WERI-Rb-1 (cell line): ENCODE measurements around the gene PSG1.
"Not testable (repeated sequence)": the region's sequence is repeated elsewhere in the genome, so short reads cannot be mapped to it uniquely, and the experiment has no call there.

Experiments used
- DNase-seq: peaks from one replicate; pipeline ENCODE4 v3.0.0-alpha.2; 2020
- H3K27ac ChIP-seq: fragments of 250-450 bp; sonication (Bioruptor Pico); 2 replicates; pipeline ENCODE4 v1.5.1; 2020; ENCODE audit warnings: mild to moderate bottlenecking, moderate library complexity
- H3K27me3 ChIP-seq: fragments of 250-450 bp; sonication (Bioruptor Pico); 2 replicates; pipeline ENCODE4 v1.5.1; 2021; ENCODE audit warnings: mild to moderate bottlenecking, low read depth, moderate library complexity; ENCODE audit not compliant: insufficient read depth, severe bottlenecking
- H3K36me3 ChIP-seq: fragments of 250-450 bp; sonication (Bioruptor Pico); 2 replicates; pipeline ENCODE4 v1.5.1; 2020; ENCODE audit warnings: mild to moderate bottlenecking, moderate library complexity
- H3K4me3 ChIP-seq: 2 replicates; pipeline ENCODE4 v1.5.1; 2011; ENCODE audit warnings: low read depth, mild to moderate bottlenecking, control low read depth, low read length
- H3K9me3 ChIP-seq: fragments of 250-450 bp; sonication (Bioruptor Pico); 2 replicates; pipeline ENCODE4 v1.5.1; 2021; ENCODE audit warnings: mild to moderate bottlenecking, moderate library complexity; ENCODE audit not compliant: severe bottlenecking
- CTCF ChIP-seq: IDR thresholded peaks from 2 replicates; pipeline ENCODE4 v1.5.1; 2011; ENCODE audit warnings: low read depth, mild to moderate bottlenecking, control low read depth, inconsistent platforms, low read length

PSG1 gene

DNA sequence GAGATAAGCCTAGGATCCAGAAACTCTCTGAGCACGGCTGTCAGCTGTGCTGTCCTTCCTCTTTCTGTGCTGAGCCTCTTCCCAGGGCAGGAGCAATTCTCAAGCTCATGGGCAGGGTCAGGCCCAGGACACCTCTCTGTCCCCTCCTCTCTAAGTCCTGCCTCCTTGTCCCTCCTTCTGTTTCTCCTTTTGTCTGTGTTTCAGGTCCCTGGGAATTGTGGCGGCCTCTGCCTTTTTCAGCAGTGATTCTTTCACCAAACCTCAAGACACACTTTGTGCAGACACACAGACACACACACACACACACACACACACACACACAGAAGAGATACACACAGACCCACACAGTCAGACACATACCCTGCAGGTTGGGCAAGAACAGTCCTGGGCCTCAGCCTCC lies at the start of gene PSG1:
Gene PSG1, minus strand, starts transcription at position 101 of the 400 bp plus-strand sequence. CDS start 132 bp downstream, outside the sequence.
- no peak within 1 kb of the TSS for H3K27ac ChIP-seq
- H3K27me3 ChIP-seq = peaks cover 31% of the 10 kb centered on the region
- H3K4me3 ChIP-seq = no peak within 1 kb of the TSS
- no peak for TF ChIP-seq CTCF
- H3K36me3 ChIP-seq = no peaks in the 10 kb centered on the region
- H3K9me3 ChIP-seq = no peaks in the 10 kb centered on the region
- no peak for DNase-seq

GRCh38 chr19:42928896-42929295 lies 49.4 kb upstream of the PSG1 start:
- Histone ChIP-seq H3K27me3 (peaks cover 40% of the 10 kb centered on the region), H3K9me3 (peaks cover 2% of the 10 kb centered on the region), H3K27ac (no peak overlapping the region), H3K36me3 (no peaks in the 10 kb centered on the region), H3K4me3 (no peak overlapping the region)
- no peak for DNase-seq
- no peak for TF ChIP-seq CTCF

DNA sequence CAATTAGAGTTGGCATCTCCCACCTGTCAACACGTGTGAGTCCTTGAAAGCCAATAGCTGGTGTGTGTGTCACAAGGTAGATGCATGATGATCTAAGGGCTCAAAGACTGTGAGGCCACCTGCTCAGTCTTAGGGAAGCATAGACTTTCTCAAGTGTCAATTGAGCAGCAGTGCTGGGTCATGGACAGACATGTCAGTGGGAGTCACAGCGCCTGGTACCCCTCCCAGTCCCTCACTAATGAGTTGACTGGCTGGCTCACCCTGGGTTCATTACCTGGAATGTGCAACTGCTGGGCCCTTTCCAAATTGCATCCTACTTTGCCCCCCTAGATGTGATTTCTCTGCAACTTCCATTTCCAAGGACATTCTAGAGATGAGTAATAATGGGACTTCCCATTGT lies 47.3 kb upstream of the PSG1 start:
- peaks cover 37% of the 10 kb centered on the region for H3K27me3 ChIP-seq
- no peak for DNase-seq
- peaks cover 2% of the 10 kb centered on the region for H3K9me3 ChIP-seq
- H3K27ac ChIP-seq = no peak overlapping the region
- TF ChIP-seq CTCF = no peak
- no peak overlapping the region for H3K4me3 ChIP-seq
- H3K36me3 ChIP-seq = no peaks in the 10 kb centered on the region

- H3K36me3 ChIP-seq, H3K4me3 ChIP-seq, H3K27ac ChIP-seq, H3K9me3 ChIP-seq: not testable (repeated sequence)
- H3K27me3 ChIP-seq = peaks cover 26% of the 10 kb centered on the region
- TF ChIP-seq CTCF = peak; percentile 85
- peak; percentile 63 for DNase-seq
Observed at GRCh38 chr19:42923106-42923505, 43.6 kb upstream of the PSG1 start.

DNA sequence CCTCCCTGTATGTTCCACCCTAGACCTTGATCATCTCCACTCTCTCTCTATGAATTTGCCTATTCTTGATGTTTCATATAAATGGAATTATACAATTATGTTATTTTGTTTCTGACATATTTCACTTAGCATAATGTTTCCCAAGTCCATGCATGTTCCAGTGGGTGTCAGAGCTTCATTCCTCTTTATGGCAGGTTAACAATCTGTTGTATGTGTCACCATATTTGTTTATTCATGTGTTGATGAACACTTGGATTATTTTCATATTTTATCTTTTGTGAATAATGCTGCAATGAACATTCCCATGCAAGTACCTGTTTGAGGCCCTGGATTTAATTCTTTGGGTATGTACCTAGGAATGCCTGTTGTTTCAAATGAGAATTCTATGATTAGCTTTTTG lies 41.5 kb upstream of the PSG1 start:
- not testable (repeated sequence) for DNase-seq, H3K27ac ChIP-seq, H3K4me3 ChIP-seq, H3K9me3 ChIP-seq, H3K36me3 ChIP-seq
- H3K27me3 ChIP-seq = peaks cover 15% of the 10 kb centered on the region

DNA sequence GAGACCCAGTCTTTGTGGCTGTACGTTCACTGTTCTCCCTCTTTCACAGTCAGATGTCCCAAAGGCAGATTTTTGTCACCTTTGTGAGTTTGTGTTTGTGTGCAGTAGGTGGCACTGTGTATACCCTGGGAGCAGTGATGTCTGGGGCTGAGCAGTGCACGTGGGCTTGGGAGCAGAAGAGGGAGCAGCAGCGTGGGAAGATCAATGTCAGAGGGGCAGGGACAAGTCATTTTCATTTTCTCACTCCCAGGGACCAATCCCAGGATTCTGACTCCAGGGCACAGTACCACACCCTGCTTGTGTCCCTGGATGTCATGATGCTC lies 40.2 kb upstream of the PSG1 start:
- no peak for TF ChIP-seq CTCF
- H3K36me3 ChIP-seq = no peaks in the 10 kb centered on the region
- H3K4me3 ChIP-seq = no peak overlapping the region
- H3K9me3 ChIP-seq = no peaks in the 10 kb centered on the region
- H3K27ac ChIP-seq = no peak overlapping the region
- no peak for DNase-seq
- peaks cover 12% of the 10 kb centered on the region for H3K27me3 ChIP-seq
